NCI-H146 treated with DMSO at 0.1 percent for 48 hours (cell line): ENCODE data around the gene GAS7.

ENCODE experiments used
- DNase-seq: peaks from one replicate; lab custom pipeline; 2025; ENCODE audit not compliant: unreplicated experiment; lab: John Stamatoyannopoulos, UW

GAS7 gene

DNA sequence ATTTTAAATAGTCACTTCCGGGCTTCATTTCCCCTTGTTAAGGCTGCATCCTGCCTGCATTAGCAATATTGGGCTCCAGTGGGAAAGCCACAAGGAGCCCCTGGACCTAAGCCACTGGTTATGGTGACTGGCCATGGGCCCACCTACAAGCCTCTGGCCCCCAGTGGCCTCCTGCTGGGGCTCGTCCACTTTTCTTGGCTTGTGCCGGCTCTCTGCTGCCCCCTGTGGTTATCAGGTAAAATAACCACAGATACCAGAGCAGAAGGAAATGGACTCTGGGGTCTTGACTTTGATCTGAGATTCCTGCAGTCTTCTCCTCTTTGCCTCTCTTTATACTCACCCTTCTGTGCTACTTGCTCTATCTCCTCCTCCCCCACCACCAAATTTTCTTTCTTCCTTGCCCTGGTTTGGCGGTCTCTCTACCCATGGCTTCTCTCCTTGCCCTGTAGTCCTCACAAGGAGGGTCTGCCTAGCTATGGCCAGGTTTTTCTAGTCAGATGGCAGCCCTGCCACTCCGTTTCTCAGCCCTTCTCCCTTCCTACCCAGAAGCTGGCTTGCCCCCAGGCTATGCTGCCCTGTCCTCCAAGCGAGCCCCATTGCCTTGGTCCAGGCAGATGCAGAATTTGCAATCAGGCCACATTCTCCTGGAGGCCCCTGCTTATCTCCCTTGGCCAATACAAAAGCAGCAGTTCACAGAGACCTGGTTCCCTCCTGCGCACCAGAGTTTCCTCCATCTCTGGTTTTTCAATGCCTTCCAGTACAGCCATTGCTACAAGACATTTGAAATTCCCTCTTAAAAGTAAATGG is 210.4 kb downstream of the GAS7 start:
- no peak for DNase-seq

GRCh38 chr17:9986754-9987382 is 211.5 kb downstream of the GAS7 start:
- DNase-seq: no peak

- no peak for DNase-seq
Measured at GRCh38 chr17:9985646-9986045, 212.8 kb downstream of the GAS7 start.

GRCh38 chr17:9984768-9985167 is 213.6 kb downstream of the GAS7 start:
- no peak for DNase-seq

DNA sequence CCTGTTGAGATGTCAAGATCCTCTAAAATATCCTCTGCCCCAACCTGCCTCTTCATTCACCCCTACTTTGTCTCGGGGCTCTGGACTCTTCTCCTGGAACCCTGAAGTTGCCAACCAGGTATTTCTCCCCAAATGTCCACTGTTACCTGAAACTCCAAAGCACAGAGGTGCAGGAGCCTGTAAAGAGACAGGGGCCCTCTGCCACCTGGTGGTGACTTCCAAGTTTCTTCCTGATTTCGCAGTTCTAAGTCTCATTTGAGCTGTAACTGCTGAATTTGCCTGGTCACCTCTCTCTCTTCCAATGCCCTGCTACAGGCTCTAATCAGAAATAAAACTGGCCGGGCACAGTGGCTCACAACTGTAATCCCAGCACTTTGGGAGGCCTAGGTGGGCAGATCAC is 216.2 kb downstream of the GAS7 start:
- DNase-seq: no peak

GRCh38 chr17:9981344-9981915 is 217.0 kb downstream of the GAS7 start:
- DNase-seq: no peak

DNA sequence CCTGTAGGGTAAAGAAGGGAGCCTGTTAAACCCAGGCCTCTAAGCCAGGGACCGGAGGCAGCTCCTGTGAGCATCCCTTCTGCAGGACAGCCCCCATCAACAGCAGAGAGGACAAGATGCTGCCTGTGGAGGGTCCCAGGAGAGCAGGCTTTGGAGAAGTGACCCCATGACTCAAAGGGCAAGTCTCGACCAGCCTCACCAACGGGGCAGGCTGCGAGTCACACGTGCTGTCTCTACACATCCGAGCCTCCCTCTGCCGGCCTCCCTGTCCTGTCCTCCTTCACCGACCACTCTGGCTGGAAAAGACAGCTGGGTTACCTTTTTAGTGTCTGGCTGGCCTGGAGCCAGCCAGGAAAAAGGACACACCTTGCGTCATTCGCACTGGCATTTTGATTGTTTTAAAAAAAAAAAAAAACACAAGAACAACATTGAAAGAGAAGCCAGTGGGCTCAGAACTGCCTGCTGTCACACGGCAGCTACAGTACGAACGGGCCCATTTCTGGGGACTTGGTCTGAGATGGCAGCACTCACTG is 218.9 kb downstream of the GAS7 start:
- DNase-seq: no peak

- DNase-seq: no peak
Measured at GRCh38 chr17:9977180-9977575, 221.2 kb downstream of the GAS7 start.

- no peak for DNase-seq
Measured at GRCh38 chr17:9976283-9977179, 221.9 kb downstream of the GAS7 start.

DNA sequence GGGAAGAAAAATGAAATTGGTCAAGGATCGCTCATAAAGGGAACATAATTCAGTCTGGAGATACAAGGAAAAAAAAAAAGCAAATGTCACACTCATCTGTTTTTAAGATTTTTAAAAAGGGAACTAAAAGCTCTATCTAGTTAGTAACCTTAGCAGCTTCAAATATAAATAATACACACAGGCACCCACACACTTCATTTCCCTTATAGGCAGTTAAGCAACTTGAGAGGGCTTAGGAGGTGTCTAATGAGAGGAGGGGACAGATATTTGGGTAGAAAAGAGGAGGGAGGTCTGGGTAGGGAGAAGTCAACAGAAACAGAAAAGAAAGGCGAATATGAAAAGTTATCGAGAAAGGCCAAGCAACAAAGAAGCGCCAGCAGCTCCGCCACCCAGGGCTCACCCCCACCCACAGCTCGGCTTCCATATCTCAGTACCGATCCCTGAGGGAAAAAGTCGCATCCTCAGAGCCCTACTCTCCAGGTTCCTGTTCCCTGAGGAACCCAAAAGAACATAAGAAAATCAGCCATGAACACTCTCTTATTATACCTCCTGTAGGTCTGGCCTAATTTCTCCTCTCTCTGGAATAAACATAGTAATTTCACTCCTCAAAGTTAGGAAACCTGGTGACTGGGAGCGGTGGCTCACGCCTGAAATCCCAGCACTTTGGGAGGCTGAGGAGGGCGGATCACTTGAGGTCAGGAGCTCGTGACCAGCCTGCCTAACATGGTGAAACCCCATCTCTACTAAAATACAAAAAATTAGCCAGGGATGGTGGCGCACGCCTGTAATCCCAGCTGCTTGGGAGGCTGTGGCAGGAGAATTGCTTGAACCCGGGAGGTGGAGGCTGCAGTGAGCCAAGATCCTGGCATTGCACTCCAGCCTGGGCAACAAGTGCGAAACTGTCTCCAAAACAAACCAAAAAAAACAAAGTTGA is 223.7 kb downstream of the GAS7 start:
- no peak for DNase-seq

GRCh38 chr17:9973669-9974447 is 224.5 kb downstream of the GAS7 start:
- DNase-seq: no peak

DNA sequence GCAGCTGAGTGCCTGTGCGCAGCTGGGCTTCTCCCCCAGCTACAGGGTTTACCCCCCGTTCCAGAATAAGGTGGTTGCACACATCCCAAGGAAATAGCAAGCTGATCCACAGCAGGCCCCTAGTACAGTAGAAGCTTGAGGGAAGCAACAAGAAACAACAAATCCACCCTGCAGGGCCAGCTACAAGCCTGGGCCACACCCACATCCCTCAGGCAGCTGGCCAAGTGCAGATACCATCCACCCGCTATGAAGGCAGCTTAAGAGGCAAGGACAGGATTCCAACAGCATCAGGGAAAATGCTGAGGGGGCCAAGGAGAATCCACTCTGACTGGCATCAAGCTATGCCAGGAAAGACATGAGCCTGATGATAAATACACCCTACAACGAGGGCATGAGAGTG is 226.4 kb downstream of the GAS7 start:
- DNase-seq: no peak

- no peak for DNase-seq
Measured at GRCh38 chr17:9969301-9969935, 229.0 kb downstream of the GAS7 start.

GRCh38 chr17:9968881-9969280 is 229.5 kb downstream of the GAS7 start:
- DNase-seq: no peak

GRCh38 chr17:9968008-9968407 is 230.4 kb downstream of the GAS7 start:
- no peak for DNase-seq

GRCh38 chr17:9959377-9959981 is 238.9 kb downstream of the GAS7 start:
- no peak for DNase-seq

- no peak for DNase-seq
Measured at GRCh38 chr17:9958586-9959281, 239.7 kb downstream of the GAS7 start.

- DNase-seq: no peak
Measured at GRCh38 chr17:9957244-9957643, 241.2 kb downstream of the GAS7 start.
